IMR-90 (cell line): ENCODE data around the gene MMP25.

ENCODE experiments used
- CEBPB ChIP-seq: IDR thresholded peaks from 2 replicates; pipeline ENCODE4 v1.6.1; 2012; ENCODE audit warnings: low read depth, low read length, improper control_type of control experiment
- CHD1 ChIP-seq: IDR thresholded peaks from 2 replicates; pipeline ENCODE4 v1.6.1; 2012; ENCODE audit warnings: low read depth, low read length, improper control_type of control experiment
- CTCF ChIP-seq: conservative IDR thresholded peaks from 2 replicates; pipeline ENCODE4 v1.5.1; 2012; ENCODE audit warnings: mild to moderate bottlenecking, low read depth, low read length, improper control_type of control experiment
- ELK1 ChIP-seq: fragments of 150-350 bp; IDR thresholded peaks from 2 replicates; pipeline ENCODE4 v1.6.1; 2016; ENCODE audit warnings: low read depth, mild to moderate bottlenecking, low read length, moderate library complexity, borderline replicate concordance
- MAZ ChIP-seq: IDR thresholded peaks from 2 replicates; pipeline ENCODE4 v1.6.1; 2012; ENCODE audit warnings: low read depth, mild to moderate bottlenecking, low read length, improper control_type of control experiment, moderate library complexity, borderline replicate concordance
- MXI1 ChIP-seq: IDR thresholded peaks from 2 replicates; pipeline ENCODE4 v1.6.1; 2012; ENCODE audit warnings: low read depth, mild to moderate bottlenecking, low read length, moderate library complexity, borderline replicate concordance
- NFE2L2 ChIP-seq: fragments of 150-350 bp; IDR thresholded peaks from 2 replicates; pipeline ENCODE4 v1.6.1; 2016; ENCODE audit warnings: low read depth, mild to moderate bottlenecking, low read length
- POLR2A ChIP-seq: IDR thresholded peaks from 2 replicates; pipeline ENCODE4 v1.6.1; 2012; ENCODE audit warnings: mild to moderate bottlenecking, low read depth, low read length
- RAD21 ChIP-seq: IDR thresholded peaks from 2 replicates; pipeline ENCODE4 v1.6.1; 2012; ENCODE audit warnings: low read length, improper control_type of control experiment
- RCOR1 ChIP-seq: IDR thresholded peaks from 2 replicates; pipeline ENCODE4 v1.6.1; 2012; ENCODE audit warnings: mild to moderate bottlenecking, low read length, improper control_type of control experiment; ENCODE audit not compliant: insufficient replicate concordance
- RFX5 ChIP-seq: IDR thresholded peaks from 2 replicates; pipeline ENCODE4 v1.8.0; 2012; ENCODE audit warnings: low read depth, mild to moderate bottlenecking, low read length, moderate library complexity
- SMC3 ChIP-seq: fragments of 150-350 bp; IDR thresholded peaks from 2 replicates; pipeline ENCODE4 v1.6.1; 2016; ENCODE audit warnings: low read depth, mild to moderate bottlenecking, antibody characterized with exemption, low read length, moderate library complexity
- USF2 ChIP-seq: fragments of 150-350 bp; IDR thresholded peaks from 2 replicates; pipeline ENCODE4 v1.6.1; 2017; ENCODE audit warnings: mild to moderate bottlenecking, antibody characterized with exemption, low read length, low read depth

DNA sequence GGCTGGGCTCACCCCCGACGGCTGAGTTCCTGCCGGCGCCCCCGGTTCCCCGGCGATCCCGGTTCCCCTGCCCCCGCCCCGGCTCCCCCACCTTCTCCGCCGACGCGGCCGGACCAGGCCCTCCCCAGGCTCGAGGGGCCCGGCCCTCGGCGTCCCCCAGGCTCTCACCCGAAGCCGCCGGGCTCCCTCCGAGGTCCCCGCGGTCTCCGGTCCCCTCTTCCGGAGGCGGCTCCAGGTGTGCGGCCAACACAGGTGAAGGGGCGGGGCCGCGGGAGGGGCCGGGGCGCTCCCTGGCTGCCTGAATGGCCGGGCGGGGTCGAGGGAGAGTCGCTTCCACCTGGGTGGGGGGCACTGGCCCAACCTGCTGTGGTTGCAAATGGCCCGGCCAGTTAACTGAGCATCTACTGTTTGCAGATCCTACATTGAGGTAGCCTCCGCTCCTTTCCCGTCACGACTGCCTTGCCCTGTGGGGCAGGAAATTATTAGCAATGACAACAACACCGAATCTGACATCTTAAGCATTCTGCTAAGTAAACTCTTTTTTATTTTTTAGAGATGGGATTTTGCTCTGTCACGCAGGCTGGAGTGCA is 9.5 kb upstream of the MMP25 start, which contains the start of gene BICDL2:
- no peak for TF ChIP-seq POLR2A
- TF ChIP-seq RAD21: no peak
- TF ChIP-seq CTCF: no peak
- no peak for TF ChIP-seq ELK1
- no peak for TF ChIP-seq CHD1
- no peak for TF ChIP-seq MAZ
- no peak for TF ChIP-seq CEBPB
- TF ChIP-seq RCOR1: no peak
- no peak for TF ChIP-seq USF2
- no peak for TF ChIP-seq NFE2L2
- TF ChIP-seq SMC3: no peak
- no peak for TF ChIP-seq MXI1
- TF ChIP-seq RFX5: no peak
